HG03097 (cell line): ENCODE measurements around the gene IL17F.

Experiments used
- ATAC-seq: cut with Tn5 transposase; IDR thresholded peaks from one replicate; pipeline ENCODE4 v1.9.1; 2021; ENCODE audit not compliant: unreplicated experiment, low FRiP score

The IL17F gene

GRCh38 chr6:52195886-52196285, 48.4 kb downstream of the IL17F start:
- no peak for ATAC-seq

DNA sequence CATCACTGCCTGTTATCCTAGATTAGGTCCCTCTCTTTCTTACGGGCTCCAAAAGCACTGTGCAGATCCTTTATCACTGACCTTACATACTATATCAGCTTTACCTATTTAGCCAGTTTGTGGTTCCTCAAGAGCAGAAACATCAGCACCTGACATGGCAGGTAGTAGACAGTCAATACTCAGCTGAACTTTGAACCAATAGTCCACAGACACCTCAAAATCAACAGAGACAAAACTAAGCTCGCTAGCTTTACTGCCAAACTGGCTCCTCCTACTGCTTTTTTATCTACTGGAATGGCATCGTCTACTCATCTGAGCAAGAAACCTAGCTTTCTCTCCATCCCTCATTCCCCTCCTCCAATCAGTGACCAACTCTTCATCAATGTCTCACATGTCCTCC, 52.5 kb downstream of the IL17F start:
- no peak for ATAC-seq

- no peak for ATAC-seq
These were observed 53.9 kb downstream of the IL17F start for GRCh38 chr6:52190409-52190808.

GRCh38 chr6:52189974-52190373, 54.3 kb downstream of the IL17F start:
- ATAC-seq: no peak

GRCh38 chr6:52187098-52187497, 57.2 kb downstream of the IL17F start:
- ATAC-seq: no peak
